OCI-LY1 (cell line): ENCODE data around the gene ARF6.

Experiments used
- H2AFZ ChIP-seq: fragments of 200-600 bp; sonication (generic), shearing (Covaris generic); 2 replicates; pipeline ENCODE4 v1.6.0; 2014; ENCODE audit warnings: antibody characterized with exemption, mild to moderate bottlenecking, low read length
- H3F3A ChIP-seq: fragments of 200-600 bp; sonication (generic), shearing (Covaris generic); 2 replicates; pipeline ENCODE4 v1.6.0; 2014; ENCODE audit warnings: mild to moderate bottlenecking, antibody characterized with exemption, low read length, moderate library complexity; ENCODE audit not compliant: insufficient read depth
- H3K27ac ChIP-seq: fragments of 200-600 bp; sonication (generic); 2 replicates; pipeline ENCODE4 v1.5.1; 2014; ENCODE audit warnings: low read length, mixed run types, mild to moderate bottlenecking, low read depth; ENCODE audit not compliant: poor library complexity, severe bottlenecking
- H3K27me3 ChIP-seq: fragments of 200-600 bp; sonication (generic); 2 replicates; pipeline ENCODE4 v1.6.0; 2014; ENCODE audit warnings: antibody characterized with exemption, mild to moderate bottlenecking, low read length, moderate library complexity; ENCODE audit not compliant: insufficient read depth
- H3K36me3 ChIP-seq: fragments of 200-600 bp; sonication (generic); 2 replicates; pipeline ENCODE4 v1.6.1; 2014; ENCODE audit warnings: mild to moderate bottlenecking, antibody characterized with exemption, low read length, moderate library complexity, mixed read lengths; ENCODE audit not compliant: insufficient read depth
- H3K4me1 ChIP-seq: fragments of 200-600 bp; sonication (generic); 2 replicates; pipeline ENCODE4 v1.5.1; 2014; ENCODE audit warnings: mild to moderate bottlenecking, low read length, moderate library complexity; ENCODE audit not compliant: insufficient read depth, severe bottlenecking
- H3K4me2 ChIP-seq: fragments of 200-600 bp; sonication (generic), shearing (Covaris generic); 2 replicates; pipeline ENCODE4 v1.6.1; 2014; ENCODE audit warnings: low read length
- H3K4me3 ChIP-seq: fragments of 200-600 bp; sonication (generic); 2 replicates; pipeline ENCODE4 v1.5.1; 2014; ENCODE audit warnings: low read length, low read depth, mild to moderate bottlenecking, mixed read lengths; ENCODE audit not compliant: poor library complexity, severe bottlenecking
- H3K79me2 ChIP-seq: fragments of 200-600 bp; shearing (Covaris generic); 2 replicates; pipeline ENCODE4 v1.6.1; 2016; ENCODE audit warnings: mixed run types, low read length, mixed read lengths; ENCODE audit not compliant: insufficient read depth
- H3K9ac ChIP-seq: fragments of 200-600 bp; sonication (generic), shearing (Covaris generic); 2 replicates; pipeline ENCODE4 v1.6.1; 2014; ENCODE audit warnings: mild to moderate bottlenecking, low read length, mixed read lengths
- H3K9me2 ChIP-seq: fragments of 200-600 bp; sonication (generic), shearing (Covaris generic); 2 replicates; pipeline ENCODE4 v1.6.1; 2014; ENCODE audit warnings: low read depth, mild to moderate bottlenecking, low read length, mixed read lengths
- H3K9me3 ChIP-seq: fragments of 200-600 bp; shearing (Covaris generic); 2 replicates; pipeline ENCODE4 v1.6.1; 2014; ENCODE audit warnings: low read length, mixed read lengths
- H4K20me1 ChIP-seq: fragments of 200-600 bp; sonication (generic), shearing (Covaris generic); 2 replicates; pipeline ENCODE4 v1.6.0; 2016; ENCODE audit warnings: mild to moderate bottlenecking, low read length; ENCODE audit not compliant: insufficient read depth
- EZH2 ChIP-seq: fragments of 200-600 bp; sonication (generic), shearing (Covaris generic); IDR thresholded peaks from 2 replicates; pipeline ENCODE4 v1.8.0; 2017; ENCODE audit warnings: borderline replicate concordance, mixed run types, mild to moderate bottlenecking, antibody characterized with exemption, low read length, moderate library complexity, mixed read lengths
- TF ChIP-seq, protein P1 (sequence below): fragments of 200-600 bp; sonication (generic), shearing (Covaris generic); IDR thresholded peaks from 2 replicates; pipeline ENCODE4 v1.5.1; 2017; ENCODE audit warnings: mild to moderate bottlenecking, antibody characterized with exemption, low read length, moderate library complexity, mixed read lengths

Gene ARF6

DNA sequence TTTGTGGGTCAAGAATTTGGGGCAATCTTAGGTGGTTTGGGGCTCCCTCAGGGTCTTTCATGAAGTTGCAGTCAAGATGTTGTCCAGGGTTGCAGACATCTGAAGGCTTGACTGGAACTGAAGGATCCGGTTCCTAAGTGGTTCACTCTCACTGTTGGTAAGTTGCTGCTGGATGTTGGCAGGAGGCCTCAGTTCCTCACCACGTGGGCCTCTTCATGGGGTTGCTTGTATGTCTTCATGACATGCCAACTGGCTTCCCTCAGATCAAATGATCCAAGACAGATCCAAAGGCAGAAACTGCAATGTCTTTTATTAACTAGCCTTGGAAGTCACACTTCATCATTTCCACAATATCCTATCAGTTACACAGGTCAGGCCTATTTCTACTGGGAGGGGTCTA lies 49.2 kb downstream of the ARF6 start:
- Histone ChIP-seq H3K36me3 (no peaks in the 10 kb centered on the region; the same call in 1 of the 2 replicates), H2AFZ (no peak overlapping the region), H3K27me3 (no peaks in the 10 kb centered on the region), H3K4me2 (no peak overlapping the region), H3K9me3 (peaks cover 13% of the 10 kb centered on the region; the same call in 1 of the 2 replicates), H3K27ac (no peak overlapping the region), H3K79me2 (no peaks in the 10 kb centered on the region), H3K4me1 (peaks cover 23% of the 10 kb centered on the region), H3K9ac (no peak overlapping the region), H3K9me2 (no peaks in the 10 kb centered on the region), H3K4me3 (no peak overlapping the region), H4K20me1 (no peaks in the 10 kb centered on the region), H3F3A (no peaks in the 10 kb centered on the region)
- TF ChIP-seq, protein P1, sequence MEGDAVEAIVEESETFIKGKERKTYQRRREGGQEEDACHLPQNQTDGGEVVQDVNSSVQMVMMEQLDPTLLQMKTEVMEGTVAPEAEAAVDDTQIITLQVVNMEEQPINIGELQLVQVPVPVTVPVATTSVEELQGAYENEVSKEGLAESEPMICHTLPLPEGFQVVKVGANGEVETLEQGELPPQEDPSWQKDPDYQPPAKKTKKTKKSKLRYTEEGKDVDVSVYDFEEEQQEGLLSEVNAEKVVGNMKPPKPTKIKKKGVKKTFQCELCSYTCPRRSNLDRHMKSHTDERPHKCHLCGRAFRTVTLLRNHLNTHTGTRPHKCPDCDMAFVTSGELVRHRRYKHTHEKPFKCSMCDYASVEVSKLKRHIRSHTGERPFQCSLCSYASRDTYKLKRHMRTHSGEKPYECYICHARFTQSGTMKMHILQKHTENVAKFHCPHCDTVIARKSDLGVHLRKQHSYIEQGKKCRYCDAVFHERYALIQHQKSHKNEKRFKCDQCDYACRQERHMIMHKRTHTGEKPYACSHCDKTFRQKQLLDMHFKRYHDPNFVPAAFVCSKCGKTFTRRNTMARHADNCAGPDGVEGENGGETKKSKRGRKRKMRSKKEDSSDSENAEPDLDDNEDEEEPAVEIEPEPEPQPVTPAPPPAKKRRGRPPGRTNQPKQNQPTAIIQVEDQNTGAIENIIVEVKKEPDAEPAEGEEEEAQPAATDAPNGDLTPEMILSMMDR = no peak
- no peak for TF ChIP-seq EZH2

DNA sequence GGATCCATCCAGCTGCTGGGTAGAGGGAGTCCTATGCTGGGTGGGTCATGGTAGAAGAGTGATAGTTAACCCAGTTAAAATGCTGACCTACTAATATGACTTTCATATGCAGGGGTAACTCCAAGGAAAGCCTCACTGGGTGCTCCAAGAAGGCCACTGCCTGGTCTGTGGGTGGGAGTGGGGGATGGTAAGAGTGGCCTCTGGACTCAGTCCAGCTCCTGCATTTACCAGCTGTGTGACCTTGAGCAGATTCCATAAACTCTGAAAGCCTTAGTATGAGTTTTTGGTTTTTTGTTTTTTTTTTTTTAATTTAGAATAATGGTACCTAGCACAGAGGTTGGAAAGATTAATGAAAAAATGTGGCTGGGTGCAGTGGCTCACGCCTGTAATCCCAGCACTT lies 51.6 kb downstream of the ARF6 start:
- no peak overlapping the region for H3K9ac ChIP-seq
- no peaks in the 10 kb centered on the region for H3K27me3 ChIP-seq
- H3K4me2 ChIP-seq = no peak overlapping the region
- no peak overlapping the region for H3K4me3 ChIP-seq
- H3F3A ChIP-seq = no peaks in the 10 kb centered on the region
- no peak overlapping the region for H3K27ac ChIP-seq
- no peaks in the 10 kb centered on the region for H3K9me2 ChIP-seq
- no peak for TF ChIP-seq EZH2
- TF ChIP-seq, protein P1 = no peak
- no peaks in the 10 kb centered on the region for H4K20me1 ChIP-seq
- H3K4me1 ChIP-seq = peaks cover 23% of the 10 kb centered on the region
- 0 out of 2 replicates have a peak, but pooled peaks cover 8% of the 10 kb centered on the region for H3K9me3 ChIP-seq
- no peaks in the 10 kb centered on the region; the same call in 1 of the 2 replicates for H3K36me3 ChIP-seq
- no peak overlapping the region for H2AFZ ChIP-seq
- H3K79me2 ChIP-seq = no peaks in the 10 kb centered on the region

DNA sequence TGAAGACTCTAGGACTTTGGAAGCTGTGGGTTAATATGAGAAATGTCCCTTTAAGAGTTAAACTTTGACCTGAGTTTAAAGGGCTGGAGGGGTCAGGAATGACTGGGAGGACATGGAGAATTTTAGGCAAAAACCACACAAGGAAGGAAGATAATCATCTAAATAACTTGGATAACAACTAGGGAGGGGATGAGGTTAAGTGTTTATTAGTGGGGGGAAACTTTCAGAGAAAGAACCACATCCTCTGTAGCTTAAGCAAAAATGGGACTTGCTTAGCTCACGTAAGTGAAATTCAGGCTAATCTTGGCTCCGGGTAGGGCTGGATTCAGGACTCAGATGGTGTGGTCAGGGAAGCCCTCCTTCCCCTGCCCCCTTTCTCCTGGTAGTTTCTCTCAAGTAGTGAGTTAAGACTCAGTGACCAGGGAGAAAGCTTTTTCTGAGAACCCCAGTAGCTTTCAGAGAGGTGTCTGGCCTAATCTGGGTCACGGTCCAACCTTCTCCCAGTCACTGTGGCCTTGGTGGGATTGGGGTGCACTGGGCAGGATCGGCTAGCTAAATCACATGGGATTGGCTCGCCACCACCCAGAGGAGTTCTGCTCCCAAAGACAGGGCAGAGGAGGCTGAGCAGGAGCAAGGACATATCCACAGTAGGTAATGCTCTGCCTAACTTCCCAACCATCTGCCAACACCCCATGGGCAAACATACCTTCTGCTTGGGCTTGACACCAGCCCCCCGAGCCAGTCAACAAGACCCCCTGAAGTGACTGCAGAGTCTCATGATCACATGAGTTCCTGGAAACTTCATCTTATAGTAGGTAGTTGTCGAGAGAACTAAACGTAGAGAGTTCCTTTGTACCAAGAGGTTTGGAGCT lies 52.8 kb downstream of the ARF6 start:
- Histone ChIP-seq H3F3A (no peaks in the 10 kb centered on the region), H3K4me1 (peaks cover 18% of the 10 kb centered on the region), H3K4me3 (no peak overlapping the region), H3K27me3 (no peaks in the 10 kb centered on the region), H3K27ac (no peak overlapping the region), H2AFZ (no peak overlapping the region), H4K20me1 (no peaks in the 10 kb centered on the region), H3K9me2 (no peaks in the 10 kb centered on the region), H3K4me2 (no peak overlapping the region), H3K9ac (no peak overlapping the region), H3K79me2 (no peaks in the 10 kb centered on the region), H3K9me3 (0 out of 2 replicates have a peak, but pooled peaks cover 8% of the 10 kb centered on the region), H3K36me3 (no peaks in the 10 kb centered on the region; the same call in 1 of the 2 replicates)
- TF ChIP-seq, protein P1 = no peak
- no peak for TF ChIP-seq EZH2
